Spleen (tissue), 11 donors: ENCODE data around the gene ACACB. TPM values are rescaled to one million over a fixed set of nuclear protein-coding genes. Genes with fewer than 3 reads are reported as not detected.

Experiments used
- DNase-seq: peaks from one replicate; pipeline ENCODE4 v3.0.0-alpha.2; 2020
- H3K27ac ChIP-seq, 8 donors: fragments of 200-600 bp; sonication (generic) in 7 of 8; 1 replicate in 4 of 8; 2 replicates in 4 of 8; pipeline versions ENCODE4 v1.5.0 to v1.8.0; 2016 to 2021; ENCODE audit warnings: inconsistent platforms in 4 of 8, mild to moderate bottlenecking in 4 of 8, moderate library complexity in 1 of 8
- H3K27me3 ChIP-seq, 7 donors: fragments of 200-600 bp; sonication (generic) in 6 of 7; replicated peaks in 1 of 7; 1 replicate in 4 of 7; 2 replicates in 3 of 7; pipeline versions ENCODE4 v1.5.0 to v1.8.0; 2016 to 2021; ENCODE audit warnings: inconsistent platforms in 3 of 7, mild to moderate bottlenecking in 1 of 7
- H3K36me3 ChIP-seq, 6 donors: fragments of 200-600 bp; sonication (generic) in 5 of 6; 1 replicate in 4 of 6; 2 replicates in 2 of 6; pipeline versions ENCODE4 v1.5.0 to v1.8.0; 2016 to 2021; ENCODE audit warnings: inconsistent platforms in 2 of 6
- H3K4me1 ChIP-seq, 6 donors: fragments of 200-600 bp; sonication (generic) in 5 of 6; 1 replicate in 3 of 6; 2 replicates in 3 of 6; pipeline versions ENCODE4 v1.5.0 to v1.8.0; 2016 to 2021; ENCODE audit warnings: inconsistent platforms in 3 of 6
- H3K4me3 ChIP-seq, 8 donors: fragments of 200-600 bp; sonication (generic) in 7 of 8; 1 replicate in 4 of 8; 2 replicates in 4 of 8; pipeline versions ENCODE4 v1.5.0 to v1.8.0; 2016 to 2021; ENCODE audit warnings: inconsistent platforms in 4 of 8, mild to moderate bottlenecking in 4 of 8, moderate library complexity in 2 of 8
- H3K9me3 ChIP-seq, 8 donors: fragments of 200-600 bp; sonication (generic) in 7 of 8; 1 replicate in 4 of 8; 2 replicates in 4 of 8; pipeline versions ENCODE4 v1.5.0 to v1.8.0; 2016 to 2021; ENCODE audit warnings: inconsistent platforms in 4 of 8
- CTCF ChIP-seq, 11 experiments: fragments of 200-600 bp in 7 of 11; fragments of 450-650 bp in 4 of 11; sonication (generic) in 4 of 11; IDR thresholded peaks in 8 of 11; conservative IDR thresholded peaks in 3 of 11; 1 replicate in 7 of 11; 2 replicates in 4 of 11; pipeline versions ENCODE4 v1.4.0 to v1.8.0; 2016 to 2021; ENCODE audit warnings: antibody characterized with exemption in 11 of 11, inconsistent platforms in 4 of 11, mild to moderate bottlenecking in 1 of 11
- POLR2A ChIP-seq, 3 donors: fragments of 450-650 bp; IDR thresholded peaks; one replicate each; pipeline ENCODE4 v1.5.1; 2017; ENCODE audit warnings: antibody characterized with exemption in 3 of 3, mild to moderate bottlenecking in 1 of 3
- POLR2AphosphoS5 ChIP-seq, 3 donors: sonication (generic); formaldehyde crosslinking; IDR thresholded peaks; one replicate each; pipeline ENCODE4 v1.5.1; 2017; ENCODE audit warnings: antibody characterized with exemption in 3 of 3
- WGBS, 5 donors: extraction: QIAGEN DNeasy Blood & Tissue Kit in 3 of 5; methylation state at CpG; one replicate each; pipeline versions ENCODE4 v1.1.5 to v1.1.7; 2013 to 2018; 5-methylcytosine and 5-hydroxymethylcytosine counted together
- intact Hi-C: fragments of 100-400 bp; cut with DNase I; formaldehyde crosslinking; loops from one replicate; pipeline ENCODE4 v1.15.0; 2023; ENCODE audit warnings: low total_unique reads
- polyA plus RNA-seq, 3 donors: library from polyadenylated mRNA; stranded (reverse); fragments of 200-250 nt; gene quantifications; one replicate each; pipeline ENCODE4 v1.2.1, GENCODE V29; 2013
- total RNA-seq, 7 donors: library from RNA; depleted of rRNA in 3 of 7; stranded (reverse); fragments of >200 nt in 3 of 7; fragmentation: NEBNext Ultra II Directional in 4 of 7; extraction: Animal tissue kit (Norgen Biotek cat#: 25700) in 4 of 7; gene quantifications; one replicate each; pipeline versions ENCODE4 v1.1.0 to v1.2.1, GENCODE V29; 2016 to 2021
- donor health status: healthy with polysubstance abuse.
- donor health status: DM: no; HTN: no; CAD: no; lungs with moderate emphysema.
- donor health status: DM: no; HTN: no; CAD: no.
- donor health status: Bipolar disorder and iron deficiency.
- donor health status: healthy.
- donor health status: DM: no; HTN: no; CAD: no.
- donor health status: DM: yes; HTN: yes; CAD: no.

Gene ACACB
- total and polyA plus RNA-seq, 10 donors: 2.8 to 111 (median 29.1) TPM

GRCh38 chr12:109270494-109270893 lies 154.1 kb downstream of the ACACB start:
- WGBS, 5 donors: 0 to 72% (median 33%) methylated on average over 1 of the region's 1 CpG
- Histone ChIP-seq H3K27ac (no peak overlapping the region), H3K36me3 (peaks cover 0 to 38% (median 18%) of the 10 kb centered on the region in 6 donors), H3K4me1 (no peaks in the 10 kb centered on the region), H3K9me3 (peaks cover 0 to 16% (median 9%) of the 10 kb centered on the region in 8 donors), H3K27me3 (peaks cover 0 to 10% (median 0%) of the 10 kb centered on the region in 7 donors), H3K4me3 (no peak overlapping the region)
- intact Hi-C loops: no loop called here
- TF ChIP-seq CTCF (IDR thresholded peaks at IDR 0.05 in 8 of 11, conservative IDR thresholded peaks at IDR 0.05 in 3 of 11) (no peak), POLR2A (IDR thresholded peaks at IDR 0.05) (no peak), POLR2AphosphoS5 (IDR thresholded peaks at IDR 0.05) (no peak)
- DNase-seq: no peak

- Histone ChIP-seq H3K27me3 (peaks cover 0 to 11% (median 0%) of the 10 kb centered on the region in 7 donors), H3K27ac (no peak overlapping the region), H3K4me1 (no peaks in the 10 kb centered on the region), H3K9me3 (peaks cover 0 to 16% (median 9%) of the 10 kb centered on the region in 8 donors), H3K36me3 (peaks cover 0 to 29% (median 9%) of the 10 kb centered on the region in 6 donors), H3K4me3 (no peak overlapping the region)
- no peak for TF ChIP-seq POLR2A (IDR thresholded peaks at IDR 0.05)
- no peak for TF ChIP-seq POLR2AphosphoS5 (IDR thresholded peaks at IDR 0.05)
- no peak for TF ChIP-seq CTCF (IDR thresholded peaks at IDR 0.05 in 8 of 11, conservative IDR thresholded peaks at IDR 0.05 in 3 of 11)
- 83 to 100% (median 95%) methylated on average over 3 of the region's 3 CpGs for WGBS, 5 donors
- no peak for DNase-seq
- intact Hi-C loops: no loop called here
Measured at GRCh38 chr12:109271418-109271817, 155.0 kb downstream of the ACACB start.

- DNase-seq: no peak
- Histone ChIP-seq H3K4me1 (no peaks in the 10 kb centered on the region), H3K27me3 (peaks cover 0 to 17% (median 0%) of the 10 kb centered on the region in 7 donors), H3K4me3 (no peak overlapping the region), H3K36me3 (peaks cover 0 to 9% (median 0%) of the 10 kb centered on the region in 6 donors), H3K27ac (no peak overlapping the region), H3K9me3 (peaks cover 0 to 16% (median 9%) of the 10 kb centered on the region in 8 donors)
- WGBS, 5 donors: 23 to 38% (median 33%) methylated on average over 16 of the region's 16 CpGs
- TF ChIP-seq POLR2A (IDR thresholded peaks at IDR 0.05) (no peak), CTCF (IDR thresholded peaks at IDR 0.05 in 8 of 11, conservative IDR thresholded peaks at IDR 0.05 in 3 of 11) (no peak), POLR2AphosphoS5 (IDR thresholded peaks at IDR 0.05) (no peak)
- intact Hi-C loops: no loop called here
Measured at GRCh38 chr12:109273354-109273753, 157.0 kb downstream of the ACACB start.

- Histone ChIP-seq H3K4me3 (no peak overlapping the region), H3K27ac (no peak overlapping the region), H3K9me3 (peaks cover 0 to 16% (median 9%) of the 10 kb centered on the region in 8 donors), H3K36me3 (peaks cover 0 to under 1% (median 0%) of the 10 kb centered on the region in 6 donors), H3K4me1 (no peaks in the 10 kb centered on the region), H3K27me3 (peaks cover 0 to 17% (median 0%) of the 10 kb centered on the region in 7 donors)
- no peak for DNase-seq
- TF ChIP-seq POLR2A (IDR thresholded peaks at IDR 0.05) (no peak), POLR2AphosphoS5 (IDR thresholded peaks at IDR 0.05) (no peak), CTCF (IDR thresholded peaks at IDR 0.05 in 8 of 11, conservative IDR thresholded peaks at IDR 0.05 in 3 of 11) (no peak)
- WGBS, 5 donors: 12 to 78% (median 67%) methylated on average over 1 of the region's 1 CpG
- intact Hi-C loops: no loop called here
Measured at GRCh38 chr12:109274381-109274780, 158.0 kb downstream of the ACACB start.
